H1 (cell line): Measurements from ENCODE around the gene MIER3. TPM values are rescaled to one million over a fixed set of nuclear protein-coding genes. Genes with fewer than 3 reads are reported as not detected.

ENCODE experiments used
- E2F6 ChIP-seq: IDR thresholded peaks from 2 replicates; pipeline ENCODE4 v1.6.1; 2012; ENCODE audit warnings: inconsistent platforms
- GABPA ChIP-seq: IDR thresholded peaks from 2 replicates; pipeline ENCODE4 v1.6.1; 2011; ENCODE audit warnings: mild to moderate bottlenecking, low read length, moderate library complexity, borderline replicate concordance; ENCODE audit not compliant: insufficient read depth
- polyA plus RNA-seq, 7 experiments: library from polyadenylated mRNA; depleted of rRNA in 3 of 7; stranded (reverse) in 5 of 7; unstranded in 2 of 7; fragments of >200 nt in 5 of 7; fragments of 200-250 nt in 2 of 7; gene quantifications; 1 replicate in 5 of 7; 2 replicates in 1 of 7; 4 replicates in 1 of 7; pipeline versions ENCODE4 v1.2.1 to v1.2.3, GENCODE V29; 2011 to 2013; ENCODE audit warnings: missing spikeins in 2 of 7, mixed read lengths in 2 of 7
- total RNA-seq: library from RNA; stranded (reverse); fragmentation: NEBNext Ultra II Directional; extraction: Animal tissue kit (Norgen Biotek cat#: 25700); gene quantifications from 2 replicates; pipeline ENCODE4 v1.2.1, GENCODE V29; 2021

MIER3 gene
- total and polyA plus RNA-seq, 2 of the 8 experiments (the other 6 are each of a cell fraction or from before 2014, with no cell fraction given), result 9.6 to 33.3 TPM

DNA sequence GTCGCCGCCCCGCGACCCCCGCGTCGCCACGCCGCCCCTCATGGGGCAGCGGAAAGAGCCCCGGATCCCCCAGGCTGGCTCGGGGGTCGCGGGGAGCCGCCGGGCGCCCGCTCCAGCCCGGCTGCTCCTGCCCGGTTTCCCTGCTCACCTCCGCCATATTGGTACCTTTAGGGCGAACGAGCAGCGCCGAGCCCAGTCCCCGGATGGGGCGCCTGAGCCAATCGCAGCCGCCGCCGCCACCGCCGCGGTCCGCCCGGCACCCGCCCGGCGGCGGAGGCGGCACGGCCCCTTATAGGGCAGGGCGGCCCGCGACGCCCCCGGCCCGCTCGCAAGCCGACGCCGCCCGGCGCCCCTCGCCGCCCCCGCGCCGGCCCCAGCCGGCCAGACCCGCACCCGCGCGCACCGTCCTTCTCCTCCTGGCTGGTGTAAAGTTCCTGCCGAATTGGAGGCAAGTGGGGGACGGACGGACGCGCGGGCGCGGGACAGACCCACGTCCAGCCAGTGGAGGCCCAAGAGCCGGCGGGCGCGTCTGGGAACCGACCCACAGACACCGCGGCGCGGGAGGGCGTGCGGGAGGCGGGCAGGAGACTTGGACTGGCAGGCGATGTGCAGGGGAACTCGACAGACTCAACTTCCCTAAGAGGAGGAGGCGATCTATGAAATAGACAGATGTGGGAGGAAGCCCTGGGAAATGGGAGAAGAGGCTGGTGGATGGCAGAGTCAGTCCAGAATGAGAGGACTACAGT, at the start of gene MIER3 (continued):
- TF ChIP-seq E2F6, result no peak; the same call in 1 of the 2 replicates
- TF ChIP-seq GABPA, result no peak
